ENCODE data around the gene LMBRD1.
"Not testable (repeated sequence)": the region's sequence is repeated elsewhere in the genome, so short reads cannot be mapped to it uniquely, and the experiment has no call there.

Gene LMBRD1

GRCh38 chr6:69796073-69796641 is 653 bp downstream of the LMBRD1 start:
- DNase-seq (ENCODE audit: low read depth), result peak; percentile 22

GRCh38 chr6:69795469-69796072 is 1.2 kb downstream of the LMBRD1 start:
- no peak for DNase-seq (ENCODE audit: low read depth)

GRCh38 chr6:69792292-69792691 is 4.5 kb downstream of the LMBRD1 start:
- no peak for DNase-seq (ENCODE audit: low read depth)

- DNase-seq (ENCODE audit: low read depth), result no peak
Observed at GRCh38 chr6:69791065-69791471, 5.7 kb downstream of the LMBRD1 start.

DNA sequence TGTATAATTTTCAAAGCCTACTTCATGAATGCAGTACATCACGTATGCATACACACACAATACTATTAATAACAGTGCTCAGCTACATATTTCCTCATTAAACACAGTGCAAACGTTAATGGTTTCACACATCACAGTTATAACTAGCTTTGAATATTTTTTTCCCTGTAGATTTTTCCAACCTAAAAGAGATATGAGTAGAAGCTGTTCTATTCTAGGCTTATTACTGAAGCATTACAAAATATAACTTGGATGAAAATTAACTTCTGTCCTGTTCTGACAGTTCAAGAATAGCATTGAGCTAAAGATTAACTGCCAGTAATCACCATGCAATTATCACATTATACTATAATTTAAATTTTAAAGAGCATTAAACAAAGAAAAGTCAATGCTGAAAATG is 6.2 kb downstream of the LMBRD1 start:
- no peak for DNase-seq (ENCODE audit: low read depth)

DNA sequence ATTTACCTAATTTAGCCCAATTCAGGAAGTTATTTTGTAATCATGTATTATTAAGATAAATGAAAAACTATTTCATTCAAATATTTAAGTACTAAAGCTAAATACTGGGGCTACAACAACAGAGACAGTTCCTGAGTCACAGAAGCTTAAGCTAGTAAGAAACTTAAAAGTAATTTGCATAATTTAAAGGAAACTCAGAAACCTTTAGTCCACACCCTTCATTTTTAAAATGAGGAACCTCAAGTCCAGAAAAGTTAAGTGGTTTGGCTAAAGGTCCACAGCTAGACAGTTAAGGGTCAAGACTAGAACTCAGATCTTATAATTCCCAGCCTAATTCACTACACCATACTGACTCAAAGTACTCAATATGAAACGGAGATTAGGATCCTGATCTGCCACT is 7.2 kb downstream of the LMBRD1 start:
- no peak for DNase-seq (ENCODE audit: low read depth)

GRCh38 chr6:69787436-69787835 is 9.4 kb downstream of the LMBRD1 start:
- DNase-seq (ENCODE audit: low read depth), result not testable (repeated sequence)

GRCh38 chr6:69785697-69786096 is 11.1 kb downstream of the LMBRD1 start:
- no peak for DNase-seq (ENCODE audit: low read depth)

GRCh38 chr6:69784595-69785377 is 12.0 kb downstream of the LMBRD1 start:
- DNase-seq (ENCODE audit: low read depth), result no peak

DNA sequence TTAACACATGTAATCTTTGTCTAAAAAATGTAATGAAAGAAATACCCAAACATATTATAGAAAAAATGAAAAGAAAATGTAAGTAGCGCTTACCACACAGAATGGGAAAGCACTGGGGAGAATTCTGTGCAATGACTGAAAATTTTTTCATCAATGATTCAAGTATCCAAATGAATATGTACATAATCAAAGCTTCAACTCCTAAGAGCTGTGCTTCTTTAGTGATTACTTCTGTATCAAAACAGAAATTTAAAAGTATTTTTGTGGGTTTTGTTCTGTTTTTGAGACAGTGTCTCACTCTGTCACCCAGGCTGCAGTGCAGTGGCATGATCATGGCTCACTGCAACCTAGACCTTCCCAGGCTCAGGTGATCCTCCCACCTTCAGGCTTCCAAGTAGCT is 13.7 kb downstream of the LMBRD1 start:
- no peak for DNase-seq (ENCODE audit: low read depth)

DNA sequence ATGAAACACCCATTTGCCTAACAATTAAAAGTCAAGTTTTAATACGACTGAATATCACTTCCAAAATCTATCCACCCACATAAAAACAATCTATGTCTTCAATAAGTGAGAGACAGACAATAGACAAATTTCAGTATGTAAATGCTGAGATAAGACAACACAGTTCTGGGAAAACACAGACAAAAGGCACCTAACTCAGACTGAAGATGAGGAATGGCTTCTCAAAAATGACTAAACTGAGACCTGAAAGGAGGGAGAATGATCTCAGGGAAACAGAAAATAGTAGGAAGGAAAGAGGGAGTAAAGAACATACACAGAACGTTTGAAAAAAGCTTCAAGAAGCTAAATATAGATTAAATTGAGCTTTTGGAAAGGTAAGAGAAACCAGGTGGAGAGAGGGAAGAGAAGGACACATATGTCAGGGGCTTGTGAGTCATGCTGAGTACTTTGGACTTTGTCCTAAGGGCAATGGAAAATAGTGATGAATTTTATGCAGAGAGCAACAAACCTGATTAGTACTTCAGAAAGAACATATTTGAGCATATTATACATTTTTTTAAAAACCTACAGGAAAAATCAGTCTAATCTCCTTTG is 16.1 kb downstream of the LMBRD1 start:
- DNase-seq (ENCODE audit: low read depth), result no peak

DNA sequence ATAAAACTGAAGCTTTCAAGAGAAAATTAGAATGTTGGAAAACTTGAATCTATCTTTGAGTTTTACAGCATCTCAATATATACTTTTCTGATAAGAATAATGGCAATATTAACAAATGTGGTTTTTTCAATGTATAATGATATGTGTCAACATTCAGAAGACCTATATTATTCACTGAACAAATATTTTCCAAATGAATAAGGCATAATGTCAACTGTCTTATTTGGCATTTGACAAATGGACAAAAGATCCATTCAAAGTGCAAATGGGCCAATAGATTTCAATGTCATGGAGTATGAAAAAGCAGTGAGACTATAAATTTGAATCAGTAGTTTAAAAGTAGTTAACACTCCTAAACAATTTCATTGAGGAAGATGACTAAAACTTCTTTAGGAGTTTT is 20.9 kb downstream of the LMBRD1 start:
- no peak for DNase-seq (ENCODE audit: low read depth)

- DNase-seq (ENCODE audit: low read depth), result no peak
Observed at GRCh38 chr6:69775585-69775849, 21.3 kb downstream of the LMBRD1 start.

DNA sequence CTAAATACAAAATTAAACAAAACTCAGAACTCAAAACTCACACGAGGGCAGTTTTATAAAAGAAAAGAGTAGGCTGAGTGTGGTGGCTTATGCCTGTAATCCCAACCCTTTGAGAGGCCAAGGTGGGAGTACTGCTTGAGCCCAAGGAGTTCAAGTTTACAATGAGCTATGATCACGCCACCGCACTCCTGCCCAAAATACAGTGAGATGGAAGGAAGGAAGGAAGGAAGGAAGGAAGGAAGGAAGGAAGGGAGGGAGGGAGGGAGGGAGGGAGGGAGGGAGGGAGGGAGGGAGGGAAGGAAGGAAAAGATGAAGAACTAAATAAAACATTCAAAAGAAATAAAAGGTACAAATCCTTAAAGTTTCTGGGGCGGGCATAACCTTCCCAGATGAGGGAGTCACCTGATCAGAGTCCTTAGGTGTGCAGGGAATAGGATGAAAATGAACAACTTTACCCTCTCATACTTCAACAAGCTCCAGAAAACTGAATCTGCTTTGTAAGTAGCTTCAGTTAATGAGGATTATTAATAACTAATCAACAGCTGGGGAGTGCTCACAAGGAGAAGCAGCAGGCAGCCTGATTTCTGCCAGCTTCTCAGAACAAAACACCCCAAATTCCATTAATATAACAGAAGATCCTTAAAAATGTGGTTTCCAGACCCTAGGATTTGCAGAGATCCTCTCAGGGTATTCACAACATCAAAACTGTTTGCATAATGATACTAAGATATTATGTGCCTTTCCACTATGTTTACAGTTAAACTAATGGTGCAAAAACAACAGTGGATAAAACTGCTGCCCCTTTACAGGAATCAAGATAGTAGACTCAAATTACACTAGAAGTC is 21.8 kb downstream of the LMBRD1 start:
- DNase-seq (ENCODE audit: low read depth), result no peak

GRCh38 chr6:69771158-69771906 is 25.5 kb downstream of the LMBRD1 start:
- no peak for DNase-seq (ENCODE audit: low read depth)

DNA sequence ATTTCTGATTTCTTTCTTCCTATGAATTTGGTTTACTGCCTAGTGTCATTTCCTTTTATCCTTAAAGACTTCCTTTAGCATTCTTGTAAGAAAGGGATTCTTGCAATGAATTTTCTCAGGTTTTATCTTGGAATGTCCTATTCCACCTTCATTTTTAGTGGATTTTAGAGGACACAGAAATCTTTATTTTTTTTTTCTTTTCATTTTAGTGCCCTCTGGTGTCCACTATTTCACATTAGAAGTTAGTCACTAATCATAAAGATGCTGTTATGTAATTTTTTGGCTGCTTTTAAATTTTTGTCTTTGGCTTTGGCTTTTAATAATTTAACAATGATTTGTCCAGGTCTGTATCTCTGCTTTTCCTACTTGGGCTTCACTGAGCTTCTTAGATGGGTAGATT is 28.1 kb downstream of the LMBRD1 start:
- DNase-seq (ENCODE audit: low read depth), result no peak

DNA sequence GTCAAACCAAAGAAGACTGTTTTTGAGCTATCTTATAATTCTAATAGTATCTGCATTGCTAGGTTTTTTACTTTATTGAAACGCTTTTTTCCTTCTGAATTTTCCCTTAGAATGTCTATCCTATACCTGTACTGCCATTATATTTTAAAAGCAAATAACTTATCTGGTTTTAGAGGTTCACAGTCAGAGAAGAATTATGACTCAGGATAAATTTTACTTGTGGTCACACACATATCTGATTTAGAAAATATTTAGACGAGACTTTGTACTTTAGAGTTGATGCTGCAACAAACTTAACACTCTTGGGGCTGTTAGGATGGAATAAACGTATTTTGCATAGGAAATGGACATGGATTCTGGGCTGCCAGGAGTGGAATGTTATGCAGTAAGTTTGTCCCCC is 33.0 kb downstream of the LMBRD1 start:
- DNase-seq (ENCODE audit: low read depth), result no peak

- no peak for DNase-seq (ENCODE audit: low read depth)
Observed at GRCh38 chr6:69761853-69762252, 35.0 kb downstream of the LMBRD1 start.

GRCh38 chr6:69758214-69758613 is 38.6 kb downstream of the LMBRD1 start:
- no peak for DNase-seq (ENCODE audit: low read depth)

GRCh38 chr6:69756907-69757306 is 39.9 kb downstream of the LMBRD1 start:
- no peak for DNase-seq (ENCODE audit: low read depth)

GRCh38 chr6:69756366-69756765 is 40.4 kb downstream of the LMBRD1 start:
- no peak for DNase-seq (ENCODE audit: low read depth)

DNA sequence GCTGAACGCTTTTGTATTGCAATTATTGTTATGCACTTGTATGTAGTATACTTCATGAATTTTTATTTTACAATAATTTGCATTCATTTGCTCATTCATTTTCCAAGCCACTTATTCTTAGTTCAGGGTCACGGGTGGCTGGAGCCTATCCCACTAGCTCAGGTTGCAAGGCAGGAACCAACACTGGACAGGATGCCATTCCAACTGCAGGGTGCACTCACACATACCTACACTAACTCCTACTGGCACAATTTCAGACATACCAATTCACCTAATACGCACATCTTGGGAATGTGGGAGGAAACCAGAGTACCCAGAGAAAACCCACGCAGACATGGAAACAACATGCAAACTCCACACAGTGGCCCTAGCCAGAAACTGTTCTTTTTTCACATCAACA is 61.8 kb downstream of the LMBRD1 start:
- DNase-seq (ENCODE audit: low read depth), result no peak

All from stimulated activated CD4-positive, alpha-beta T cell treated with anti-CD3 and anti-CD28 coated beads, Interleukin-2, amount 100 ng/mL, for 4 hours (primary cell).